Nephron (organoid): ENCODE results near the gene GIMAP5.

Experiments
- H3K27ac Mint-ChIP-seq, 3 experiments: 2 replicates each; pipeline ENCODE4 v1.8.0; 2020; ENCODE audit warnings: mixed read lengths in 3 of 3, mild to moderate bottlenecking in 2 of 3, moderate library complexity in 1 of 3
- H3K27me3 Mint-ChIP-seq: 2 replicates; pipeline ENCODE4 v1.8.0; 2021; ENCODE audit warnings: low read depth, mild to moderate bottlenecking, moderate library complexity, mixed read lengths
- H3K36me3 Mint-ChIP-seq: 2 replicates; pipeline ENCODE4 v1.8.0; 2020; ENCODE audit warnings: low read depth, mixed read lengths
- H3K4me1 Mint-ChIP-seq: 2 replicates; pipeline ENCODE4 v1.8.0; 2020; ENCODE audit warnings: mixed read lengths
- H3K4me3 Mint-ChIP-seq, 3 experiments: 2 replicates each; pipeline ENCODE4 v1.8.0; 2020; ENCODE audit warnings: mild to moderate bottlenecking in 3 of 3, mixed read lengths in 3 of 3, moderate library complexity in 2 of 3
- H3K9me3 Mint-ChIP-seq: 2 replicates; pipeline ENCODE4 v1.8.0; 2020; ENCODE audit warnings: mixed read lengths
- CTCF ChIP-seq, 3 experiments: fragments of 200-600 bp; sonication (generic); IDR thresholded peaks; one replicate each; pipeline ENCODE4 v1.5.0; 2021; ENCODE audit warnings: antibody characterized with exemption in 3 of 3; ENCODE audit not compliant: unreplicated experiment in 3 of 3

The GIMAP5 gene

GRCh38 chr7:150753239-150753638 is 16.0 kb downstream of the GIMAP5 start:
- TF ChIP-seq CTCF (IDR thresholded peaks at IDR 0.05; ENCODE audit: unreplicated experiment in 3 of 3): no peak
- Mint-ChIP-seq H3K4me3 (no peak overlapping the region), H3K4me1 (no peaks in the 10 kb centered on the region), H3K36me3 (no peaks in the 10 kb centered on the region), H3K27ac (no peak overlapping the region), H3K27me3 (no peaks in the 10 kb centered on the region), H3K9me3 (no peaks in the 10 kb centered on the region)

- no peaks in the 10 kb centered on the region for H3K36me3 Mint-ChIP-seq
- H3K4me1 Mint-ChIP-seq: no peaks in the 10 kb centered on the region
- no peaks in the 10 kb centered on the region for H3K9me3 Mint-ChIP-seq
- no peaks in the 10 kb centered on the region for H3K27me3 Mint-ChIP-seq
- no peak overlapping the region for H3K4me3 Mint-ChIP-seq
- peak; percentile 35 to 49 (median 36) for TF ChIP-seq CTCF (IDR thresholded peaks at IDR 0.05; ENCODE audit: unreplicated experiment in 3 of 3)
- no peak overlapping the region for H3K27ac Mint-ChIP-seq
Measured at GRCh38 chr7:150753826-150754603, 16.8 kb downstream of the GIMAP5 start.

GRCh38 chr7:150754951-150755350 is 17.7 kb downstream of the GIMAP5 start:
- Mint-ChIP-seq H3K36me3 (no peaks in the 10 kb centered on the region), H3K9me3 (peaks cover 3% of the 10 kb centered on the region), H3K4me3 (no peak overlapping the region), H3K27me3 (no peaks in the 10 kb centered on the region), H3K4me1 (no peaks in the 10 kb centered on the region), H3K27ac (no peak overlapping the region)
- no peak for TF ChIP-seq CTCF (IDR thresholded peaks at IDR 0.05; ENCODE audit: unreplicated experiment in 3 of 3)

- no peak for TF ChIP-seq CTCF (IDR thresholded peaks at IDR 0.05; ENCODE audit: unreplicated experiment in 3 of 3)
- Mint-ChIP-seq H3K27ac (no peak overlapping the region), H3K36me3 (no peaks in the 10 kb centered on the region), H3K4me1 (no peaks in the 10 kb centered on the region), H3K9me3 (peaks cover 3% of the 10 kb centered on the region), H3K4me3 (no peak overlapping the region), H3K27me3 (no peaks in the 10 kb centered on the region)
Measured at GRCh38 chr7:150755473-150756099, 18.4 kb downstream of the GIMAP5 start.

- TF ChIP-seq CTCF (IDR thresholded peaks at IDR 0.05; ENCODE audit: unreplicated experiment in 3 of 3): no peak
- no peaks in the 10 kb centered on the region for H3K27me3 Mint-ChIP-seq
- peaks cover 3% of the 10 kb centered on the region for H3K9me3 Mint-ChIP-seq
- H3K27ac Mint-ChIP-seq: no peak overlapping the region
- no peaks in the 10 kb centered on the region for H3K36me3 Mint-ChIP-seq
- no peaks in the 10 kb centered on the region for H3K4me1 Mint-ChIP-seq
- no peak overlapping the region for H3K4me3 Mint-ChIP-seq
Measured at GRCh38 chr7:150756166-150756565, 18.9 kb downstream of the GIMAP5 start.

- Mint-ChIP-seq H3K27me3 (no peaks in the 10 kb centered on the region), H3K4me1 (no peaks in the 10 kb centered on the region), H3K27ac (no peak overlapping the region), H3K36me3 (no peaks in the 10 kb centered on the region), H3K4me3 (no peak overlapping the region), H3K9me3 (peaks cover 8% of the 10 kb centered on the region)
- peak; percentile 40 to 55 (median 41) for TF ChIP-seq CTCF (IDR thresholded peaks at IDR 0.05; ENCODE audit: unreplicated experiment in 3 of 3)
Measured at GRCh38 chr7:150756858-150757257, 19.6 kb downstream of the GIMAP5 start.
